Transverse colon (tissue), 4 donors: ENCODE results near the gene TIMM22. TPM values are rescaled to one million over a fixed set of nuclear protein-coding genes. Genes with fewer than 3 reads are reported as not detected.
A peak's percentile ranks its signal among the peaks of the same experiment; 100 is the strongest.
"Not testable (repeated sequence)": the region's sequence is repeated elsewhere in the genome, so short reads cannot be mapped to it uniquely, and the experiment has no call there.

Source experiments
- DNase-seq: peaks from one replicate; pipeline ENCODE4 v3.0.0-alpha.2; 2019
- H3K27ac ChIP-seq, 4 donors: fragments of 200-600 bp; sonication (generic); 2 replicates each; pipeline ENCODE4 v1.5.1; 2016 to 2018; ENCODE audit warnings: inconsistent platforms in 4 of 4
- H3K27me3 ChIP-seq: fragments of 200-600 bp; sonication (generic); 2 replicates; pipeline ENCODE4 v1.5.1; 2017; ENCODE audit warnings: inconsistent platforms
- H3K36me3 ChIP-seq, 4 donors: fragments of 200-600 bp; sonication (generic); 2 replicates each; pipeline ENCODE4 v1.5.1; 2017 to 2019; ENCODE audit warnings: inconsistent platforms in 4 of 4
- H3K4me1 ChIP-seq, 4 donors: fragments of 200-600 bp; sonication (generic); 2 replicates each; pipeline ENCODE4 v1.5.1; 2017 to 2020; ENCODE audit warnings: inconsistent platforms in 4 of 4
- H3K4me3 ChIP-seq, 4 donors: fragments of 200-600 bp; sonication (generic); 1 replicate in 1 of 4; 2 replicates in 3 of 4; pipeline versions ENCODE4 v1.5.1 to v1.6.1; 2017 to 2019; ENCODE audit warnings: inconsistent platforms in 4 of 4
- H3K9me3 ChIP-seq, 2 donors: fragments of 200-600 bp; sonication (generic); 2 replicates each; pipeline ENCODE4 v1.5.1; 2017 to 2019; ENCODE audit warnings: inconsistent platforms in 2 of 2
- CTCF ChIP-seq, 5 experiments: fragments of 200-600 bp in 3 of 5; fragments of 450-650 bp in 2 of 5; sonication (generic) in 3 of 5; IDR thresholded peaks; 1 replicate in 2 of 5; 2 replicates in 3 of 5; pipeline ENCODE4 v1.5.1; 2016 to 2017; ENCODE audit warnings: antibody characterized with exemption in 5 of 5, inconsistent platforms in 3 of 5, mild to moderate bottlenecking in 2 of 5, moderate library complexity in 1 of 5
- EP300 ChIP-seq: sonication (generic); formaldehyde crosslinking; IDR thresholded peaks from one replicate; pipeline ENCODE4 v1.6.1; 2017; ENCODE audit warnings: antibody characterized with exemption, low read depth
- POLR2A ChIP-seq: fragments of 450-650 bp; IDR thresholded peaks from one replicate; pipeline ENCODE4 v1.6.1; 2016; ENCODE audit warnings: antibody characterized with exemption, mild to moderate bottlenecking, moderate library complexity
- POLR2AphosphoS5 ChIP-seq, 3 donors: sonication (generic); formaldehyde crosslinking; IDR thresholded peaks; one replicate each; pipeline ENCODE4 v1.6.1; 2016; ENCODE audit warnings: antibody characterized with exemption in 3 of 3
- WGBS, 2 donors: methylation state at CpG; one replicate each; pipeline ENCODE4 v1.1.5; 2018; ENCODE audit warnings: low coverage in 1 of 2; 5-methylcytosine and 5-hydroxymethylcytosine counted together
- in situ Hi-C, 4 donors: fragments of 200-750 bp; cut with MboI; loops; one replicate each; pipeline versions ENCODE4 v1.15.0 to v1.15.1; 2017; ENCODE audit warnings: low sequenced_read_pairs in 3 of 4, low pct_ligation_motif_present in 1 of 4, low pct_unique_long_range_greater_than_20kb in 1 of 4
- intact Hi-C: fragments of 100-400 bp; cut with DNase I; formaldehyde crosslinking; loops from one replicate; pipeline ENCODE4 v1.15.1; 2023; ENCODE audit warnings: low total_unique reads
- total RNA-seq, 4 donors: library from RNA; depleted of rRNA; stranded (reverse); fragments of >200 nt; gene quantifications; one replicate each; pipeline ENCODE4 v1.1.0, GENCODE V29; 2016

The TIMM22 gene
- total RNA-seq, 4 donors from 2014 or later: 10.5 to 17.6 (median 12.1) TPM

- intact Hi-C loops (no loop called here), in situ Hi-C loops (no loop called here)
- H3K4me3 ChIP-seq: no peak overlapping the region
- H3K9me3 ChIP-seq: no peaks in the 10 kb centered on the region
- WGBS, 2 donors: 17 to 54% methylated on average over 1 to 13 of the region's 13 CpGs
- no peaks in the 10 kb centered on the region for H3K36me3 ChIP-seq
- TF ChIP-seq POLR2A (no peak), POLR2AphosphoS5 (IDR thresholded peaks at IDR 0.05) (no peak), EP300 (no peak), CTCF (IDR thresholded peaks at IDR 0.05) (no peak)
- no peaks in the 10 kb centered on the region for H3K27me3 ChIP-seq
- no peak for DNase-seq
- no peak overlapping the region for H3K27ac ChIP-seq
- peaks cover 0 to 9% (median 6%) of the 10 kb centered on the region in 4 donors for H3K4me1 ChIP-seq
Observed at GRCh38 chr17:992933-993332, 4.0 kb upstream of the TIMM22 start.

- 51 to 60% methylated on average over 5 to 8 of the region's 8 CpGs for WGBS, 2 donors
- DNase-seq, H3K9me3 ChIP-seq, H3K4me3 ChIP-seq, H3K36me3 ChIP-seq, H3K27me3 ChIP-seq, in situ Hi-C loops, intact Hi-C loops, H3K27ac ChIP-seq: not testable (repeated sequence)
- peaks cover 7 to 26% (median 18%) of the 10 kb centered on the region in 4 donors for H3K4me1 ChIP-seq
Observed at GRCh38 chr17:995324-995723, 1.6 kb upstream of the TIMM22 start.

- no peak for DNase-seq
- Histone ChIP-seq H3K27ac (peak overlapping the region in 2 of 4 donors; percentile 90 to 97), H3K27me3 (no peaks in the 10 kb centered on the region), H3K4me3 (peak overlapping the region in 2 of 4 donors; percentile 95 to 98), H3K9me3 (no peaks in the 10 kb centered on the region), H3K4me1 (peaks cover 15 to 53% (median 39%) of the 10 kb centered on the region in 4 donors), H3K36me3 (peaks cover 0 to 7% (median 0%) of the 10 kb centered on the region in 4 donors)
- intact Hi-C loops: no loop called here
- TF ChIP-seq EP300 (no peak), CTCF (IDR thresholded peaks at IDR 0.05) (no peak), POLR2A (no peak), POLR2AphosphoS5 (IDR thresholded peaks at IDR 0.05) (no peak)
- in situ Hi-C loops: no loop called here
- 15 to 33% methylated on average over 1 to 2 of the region's 2 CpGs for WGBS, 2 donors
Observed at GRCh38 chr17:998111-998510, 1.2 kb downstream of the TIMM22 start.

GRCh38 chr17:1000597-1001461, 3.9 kb downstream of the TIMM22 start:
- Histone ChIP-seq H3K36me3 (peaks cover 0 to 14% (median 0%) of the 10 kb centered on the region in 4 donors), H3K4me3 (no peak overlapping the region), H3K4me1 (peaks cover 25 to 76% (median 52%) of the 10 kb centered on the region in 4 donors), H3K9me3 (no peaks in the 10 kb centered on the region), H3K27ac (peak overlapping the region; percentile 48 to 84 (median 70)), H3K27me3 (no peaks in the 10 kb centered on the region)
- WGBS, 2 donors: 60 to 61% methylated on average over 2 to 15 of the region's 15 CpGs
- in situ Hi-C loops: no loop called here
- DNase-seq: no peak
- intact Hi-C loops: loop anchor here (5.0 kb wide), 1 partner anchor 56 kb away; no protein-coding TSS in a partner anchor
- TF ChIP-seq EP300 (no peak), POLR2AphosphoS5 (IDR thresholded peaks at IDR 0.05) (peak; percentile 47 to 70 (median 59))

GRCh38 chr17:1001640-1002411, 4.9 kb downstream of the TIMM22 start:
- no peak for DNase-seq
- H3K4me1 ChIP-seq: peaks cover 32 to 79% (median 57%) of the 10 kb centered on the region in 4 donors
- no peak overlapping the region for H3K4me3 ChIP-seq
- H3K9me3 ChIP-seq: no peaks in the 10 kb centered on the region
- TF ChIP-seq CTCF (IDR thresholded peaks at IDR 0.05): no peak
- TF ChIP-seq POLR2AphosphoS5 (IDR thresholded peaks at IDR 0.05): no peak
- TF ChIP-seq EP300: no peak
- no peak for TF ChIP-seq POLR2A
- H3K27ac ChIP-seq: peak overlapping the region; percentile 48 to 84 (median 70)
- H3K27me3 ChIP-seq: no peaks in the 10 kb centered on the region
- in situ Hi-C loops (no loop called here), intact Hi-C loops (loop anchor here (5.0 kb wide), 1 partner anchor 55 kb away; no protein-coding TSS in a partner anchor)
- peaks cover 0 to 14% (median 0%) of the 10 kb centered on the region in 4 donors for H3K36me3 ChIP-seq
- WGBS, 2 donors: 73% methylated on average over 18 of the region's 18 CpGs; no CpG with 5 or more reads in 1 of the 2 donors
